NCI-H1930 (cell line): ENCODE measurements around the gene TMEM256.

Source experiments
- DNase-seq, 2 experiments: peaks; one replicate each; lab custom pipeline; 2025; lab: John Stamatoyannopoulos, UW

Gene TMEM256

DNA sequence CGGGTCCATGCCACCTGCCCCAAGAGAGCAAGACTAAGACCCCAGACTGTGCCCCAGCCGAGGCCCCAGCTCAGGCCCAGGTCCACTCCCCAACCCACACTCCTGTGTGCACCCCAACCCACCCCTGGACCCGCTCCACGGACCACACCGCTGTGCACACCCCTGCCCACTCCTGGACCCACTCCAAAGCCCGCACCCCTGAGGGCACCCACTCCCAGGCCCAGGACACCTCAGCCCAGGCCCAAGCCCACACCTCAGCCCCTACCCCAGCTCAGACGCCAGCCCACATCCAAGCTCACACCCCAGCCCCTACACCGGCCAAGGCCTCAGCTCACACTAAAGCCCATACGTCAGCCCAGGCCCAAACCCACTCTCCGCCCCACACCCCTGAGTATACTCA lies 25.8 kb upstream of the TMEM256 start:
- no peak for DNase-seq

DNA sequence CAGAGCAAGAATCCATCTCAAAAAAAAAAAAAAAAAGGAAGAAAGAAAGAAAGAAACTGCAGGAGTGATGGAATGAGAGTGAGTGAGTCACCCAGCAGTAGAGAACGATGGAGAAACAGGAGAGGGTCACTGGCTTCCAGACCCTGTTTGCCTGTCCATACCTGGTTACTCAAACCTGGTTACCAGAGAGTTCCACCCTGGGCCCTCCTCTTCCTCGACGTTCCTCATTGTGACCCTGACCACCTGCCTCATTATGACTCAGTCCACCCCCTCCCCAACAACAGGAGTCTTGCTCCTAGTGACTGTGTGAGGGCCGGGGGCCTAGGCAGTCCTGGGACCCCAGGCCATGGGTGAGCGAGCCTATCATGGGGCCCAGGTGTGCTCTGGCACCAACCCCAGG lies 24.7 kb upstream of the TMEM256 start, which contains the start of gene SPEM3:
Gene SPEM3, plus strand, starts transcription at position 301 of the 400 bp plus-strand sequence. Its CDS starts 46 bp downstream, at position 347.
- DNase-seq = no peak

- DNase-seq = no peak
Measured at GRCh38 chr17:7427549-7427948, 23.7 kb upstream of the TMEM256 start.

DNA sequence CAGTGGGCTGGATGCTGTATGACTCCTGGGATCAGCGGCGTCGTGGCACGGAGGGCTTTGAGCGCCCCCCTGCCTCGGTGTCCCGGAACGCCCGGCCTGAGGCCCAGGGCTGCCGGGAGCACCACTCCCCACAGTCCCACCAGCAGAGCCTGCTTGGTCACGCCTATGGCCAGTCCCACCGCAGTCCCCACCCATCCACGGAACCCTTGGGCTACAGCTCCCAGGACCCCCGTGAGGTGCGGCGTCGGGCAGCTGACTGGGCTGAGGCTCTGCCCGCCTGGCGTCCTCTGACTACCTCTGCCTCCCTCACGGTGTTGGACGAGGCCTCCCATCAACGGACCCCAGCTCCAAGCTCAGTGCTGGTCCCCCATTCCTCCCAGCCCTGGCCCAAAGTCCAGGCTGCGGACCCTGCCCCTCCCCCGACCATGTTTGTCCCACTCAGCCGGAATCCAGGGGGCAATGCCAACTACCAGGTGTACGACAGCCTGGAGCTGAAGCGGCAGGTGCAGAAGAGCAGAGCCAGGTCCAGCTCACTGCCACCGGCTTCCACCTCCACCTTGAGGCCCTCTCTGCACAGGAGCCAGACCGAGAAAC lies 23.1 kb upstream of the TMEM256 start:
- no peak for DNase-seq

- DNase-seq = no peak
Measured at GRCh38 chr17:7426203-7426863, 22.4 kb upstream of the TMEM256 start.

DNA sequence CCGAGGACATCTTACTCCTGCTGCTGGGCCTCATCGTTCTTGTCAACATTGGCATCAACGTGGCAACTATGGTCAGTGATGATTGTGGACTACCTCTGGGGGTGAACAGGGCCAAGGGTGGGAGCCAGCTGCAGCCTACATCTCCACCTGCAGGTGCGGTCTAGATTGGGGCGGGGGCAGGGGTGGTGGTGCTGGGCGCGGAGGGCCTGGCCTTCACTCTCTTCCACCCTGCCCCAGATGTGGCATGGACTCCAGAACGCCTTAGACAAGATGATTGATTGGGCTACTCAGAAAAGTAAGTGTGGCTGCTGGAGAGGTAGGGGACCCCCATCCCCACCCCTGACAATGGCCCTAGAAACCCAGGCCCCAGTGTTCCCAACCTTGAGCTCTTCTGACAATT lies 21.9 kb upstream of the TMEM256 start:
- DNase-seq = no peak

- DNase-seq = no peak
Measured at GRCh38 chr17:7425316-7425715, 21.4 kb upstream of the TMEM256 start, which contains the start of gene SPEM2. SPEM2 (plus strand) TSS chr17:7425616; CDS start chr17:7425689, 73 bp downstream.

GRCh38 chr17:7423679-7424078 lies 19.8 kb upstream of the TMEM256 start:
- DNase-seq = no peak

DNA sequence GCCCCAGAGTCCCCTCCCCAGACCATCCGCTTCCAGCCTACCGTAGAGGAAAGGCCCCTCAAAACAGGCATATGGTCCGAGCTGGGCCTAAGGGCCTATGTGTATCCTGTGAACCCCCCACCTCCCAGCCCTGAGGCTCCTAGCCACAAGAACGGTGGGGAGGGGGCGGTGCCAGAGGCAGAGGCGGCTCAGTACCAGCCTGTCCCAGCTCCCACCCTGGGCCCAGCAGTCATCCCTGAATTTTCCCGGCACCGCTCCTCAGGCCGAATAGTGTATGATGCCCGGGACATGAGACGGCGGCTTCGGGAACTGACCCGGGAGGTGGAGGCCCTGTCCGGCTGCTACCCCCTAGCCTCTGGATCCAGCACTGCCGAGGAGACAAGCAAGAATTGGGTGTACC lies 17.3 kb upstream of the TMEM256 start:
- DNase-seq = no peak

GRCh38 chr17:7419819-7420610 lies 16.1 kb upstream of the TMEM256 start, which contains the start of gene SPEM1:
SPEM1 (plus strand) TSS chr17:7420324; CDS start chr17:7420385, 61 bp downstream.
- DNase-seq = no peak

DNA sequence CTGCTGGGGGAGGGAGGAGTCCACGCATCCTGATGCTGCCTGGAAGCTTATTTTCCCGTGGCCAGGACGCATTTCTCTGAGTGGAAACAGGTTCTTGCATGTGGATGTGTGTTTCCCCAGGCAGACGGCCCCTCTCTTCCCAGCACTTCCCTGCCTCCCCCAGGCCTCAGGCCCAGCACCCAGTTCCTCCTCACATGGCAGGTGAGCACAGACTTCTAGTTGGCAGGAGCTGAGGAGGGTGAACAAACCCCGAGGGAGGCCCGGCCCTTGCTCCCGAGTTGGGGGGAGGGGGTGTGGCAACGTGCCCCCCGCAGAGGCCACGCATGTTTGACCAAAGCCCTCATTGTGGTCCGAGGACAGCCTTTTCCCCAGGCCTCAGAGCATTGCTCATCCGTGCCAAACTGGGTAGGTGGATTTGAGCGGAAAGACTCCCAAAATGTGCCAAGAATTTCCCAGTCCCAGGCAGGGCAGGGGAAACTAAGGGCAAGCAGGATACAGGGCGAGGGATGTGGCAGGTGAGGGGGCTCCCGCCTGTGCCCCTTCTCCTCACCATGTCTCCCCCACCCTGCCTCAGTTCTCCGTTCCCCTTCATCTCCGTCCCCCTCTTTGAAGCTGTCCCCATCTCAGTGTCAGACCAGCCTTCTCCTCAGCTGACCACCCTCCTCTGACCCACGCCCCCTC lies 14.7 kb upstream of the TMEM256 start:
- DNase-seq = no peak

GRCh38 chr17:7417056-7417655 lies 13.3 kb upstream of the TMEM256 start:
- no peak for DNase-seq

- DNase-seq = no peak
Measured at GRCh38 chr17:7416323-7416722, 12.4 kb upstream of the TMEM256 start.

DNA sequence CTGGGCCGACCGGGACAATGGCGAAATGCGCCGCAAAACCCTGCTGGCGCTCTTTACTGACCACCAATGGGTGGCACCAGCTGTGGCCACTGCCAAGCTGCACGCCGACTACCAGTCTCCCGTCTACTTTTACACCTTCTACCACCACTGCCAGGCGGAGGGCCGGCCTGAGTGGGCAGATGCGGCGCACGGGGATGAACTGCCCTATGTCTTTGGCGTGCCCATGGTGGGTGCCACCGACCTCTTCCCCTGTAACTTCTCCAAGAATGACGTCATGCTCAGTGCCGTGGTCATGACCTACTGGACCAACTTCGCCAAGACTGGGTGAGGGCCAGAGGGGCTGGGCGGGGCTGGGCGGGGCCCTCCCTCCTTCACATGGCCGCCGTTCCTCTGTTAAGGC lies 11.9 kb upstream of the TMEM256 start:
- no peak for DNase-seq

GRCh38 chr17:7414837-7415236 lies 10.9 kb upstream of the TMEM256 start:
- DNase-seq = no peak

GRCh38 chr17:7413346-7413985 lies 9.6 kb upstream of the TMEM256 start:
- DNase-seq = no peak

DNA sequence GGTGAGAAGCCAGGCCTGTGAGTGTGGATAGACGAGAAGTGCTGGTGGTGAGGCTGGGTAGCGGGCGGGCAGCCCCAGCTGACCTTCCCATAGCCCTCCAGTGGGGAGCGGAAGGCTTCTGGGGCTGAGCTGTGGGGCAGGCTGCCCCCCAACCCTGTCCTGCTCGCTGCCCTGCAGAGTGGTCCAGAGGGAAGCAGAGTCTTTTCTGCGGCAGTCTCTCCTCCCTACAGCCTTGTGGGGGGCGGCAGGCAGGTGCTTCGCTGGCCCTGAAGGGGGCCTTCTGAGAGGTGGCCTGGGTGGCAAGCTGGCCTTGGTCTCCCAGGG lies 7.5 kb upstream of the TMEM256 start:
- DNase-seq = no peak

DNA sequence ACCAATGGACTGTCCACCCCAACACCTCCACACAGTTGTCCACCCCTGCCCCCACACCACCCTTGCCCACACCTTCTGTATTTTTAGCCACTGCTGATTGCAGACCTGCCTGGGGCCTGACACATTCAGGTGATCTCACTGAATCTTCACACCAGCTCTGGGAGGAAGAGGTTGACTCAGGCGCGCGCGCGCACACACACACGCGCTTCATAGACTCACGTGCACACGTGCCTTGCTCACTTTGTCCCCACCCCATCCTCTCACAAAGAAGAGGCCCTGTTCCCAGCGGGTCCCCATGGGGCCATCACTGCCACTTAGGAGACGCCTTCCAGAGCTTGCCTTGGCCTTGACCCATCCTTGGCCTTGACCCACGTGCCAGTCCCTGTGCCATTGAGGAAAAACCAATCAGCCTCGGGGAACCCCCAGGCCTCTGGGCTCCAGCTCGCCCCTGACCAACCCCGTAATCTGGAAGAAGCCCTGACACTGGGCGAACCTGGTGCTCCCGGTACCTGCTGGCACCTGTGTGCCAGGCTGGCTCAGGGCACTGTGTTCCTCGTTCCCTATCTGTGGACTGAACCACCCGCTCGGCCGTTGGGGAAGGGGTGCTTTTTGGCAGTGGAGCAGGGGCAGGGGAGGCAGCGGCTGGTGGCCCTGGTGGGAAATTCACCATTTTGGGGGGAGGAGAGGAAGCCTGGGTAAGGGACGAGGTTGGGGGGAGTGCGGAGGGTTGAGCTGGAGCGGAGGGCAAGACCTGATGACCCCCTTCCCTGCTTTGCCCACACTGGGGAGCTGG lies 6.9 kb upstream of the TMEM256 start:
- DNase-seq = no peak

GRCh38 chr17:7409716-7410115 lies 5.8 kb upstream of the TMEM256 start:
- DNase-seq = no peak

DNA sequence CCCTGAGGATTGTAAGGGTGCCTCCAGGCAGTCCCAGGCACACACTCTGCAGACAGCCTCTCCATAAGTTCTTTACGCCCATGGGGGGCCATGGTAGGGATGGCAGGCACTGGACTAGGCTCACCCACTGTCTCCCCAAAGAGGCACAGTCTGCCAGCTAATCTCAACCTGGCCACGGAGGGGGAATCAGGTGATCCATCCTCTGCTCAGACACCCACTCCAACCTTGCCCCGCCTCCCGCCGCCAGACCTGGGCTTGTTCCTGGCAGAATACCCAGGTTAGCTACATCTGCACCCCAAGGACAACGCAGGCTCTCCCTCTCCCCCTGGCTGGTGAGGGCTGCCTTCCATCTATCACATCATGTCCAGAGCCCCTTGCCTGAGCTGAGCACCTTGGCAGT lies 5.0 kb upstream of the TMEM256 start:
- DNase-seq = no peak

GRCh38 chr17:7408252-7408727 lies 4.4 kb upstream of the TMEM256 start:
- no peak for DNase-seq
